NB4 (cell line): Measurements from ENCODE around the gene SNRNP200.

Experiments used
- MYC ChIP-seq: IDR thresholded peaks from 2 replicates; pipeline ENCODE4 v1.6.1; 2011; ENCODE audit warnings: low read depth, low read length
- TF ChIP-seq, protein P1 (sequence below): IDR thresholded peaks from one replicate; pipeline ENCODE4 v1.5.1; 2012; ENCODE audit warnings: low read depth, low read length

DNA sequence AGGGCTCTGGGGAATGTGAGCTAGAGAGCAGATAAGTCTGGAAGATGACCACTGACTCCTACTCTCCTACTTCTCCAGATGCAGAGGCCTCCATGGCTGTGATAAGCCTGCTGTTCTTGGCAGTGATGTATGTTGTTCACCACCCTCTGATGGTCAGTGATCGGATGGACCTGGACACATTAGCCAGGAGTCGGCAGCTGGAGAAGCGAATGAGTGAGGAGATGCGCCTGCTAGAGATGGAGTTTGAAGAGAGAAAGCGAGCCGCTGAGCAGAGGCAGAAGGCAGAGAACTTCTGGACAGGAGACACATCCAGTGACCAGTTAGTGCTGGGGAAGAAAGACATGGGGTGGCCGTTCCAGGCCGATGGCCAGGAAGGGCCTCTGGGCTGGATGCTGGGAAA, 21.2 kb upstream of the SNRNP200 start:
- TF ChIP-seq, protein P1, sequence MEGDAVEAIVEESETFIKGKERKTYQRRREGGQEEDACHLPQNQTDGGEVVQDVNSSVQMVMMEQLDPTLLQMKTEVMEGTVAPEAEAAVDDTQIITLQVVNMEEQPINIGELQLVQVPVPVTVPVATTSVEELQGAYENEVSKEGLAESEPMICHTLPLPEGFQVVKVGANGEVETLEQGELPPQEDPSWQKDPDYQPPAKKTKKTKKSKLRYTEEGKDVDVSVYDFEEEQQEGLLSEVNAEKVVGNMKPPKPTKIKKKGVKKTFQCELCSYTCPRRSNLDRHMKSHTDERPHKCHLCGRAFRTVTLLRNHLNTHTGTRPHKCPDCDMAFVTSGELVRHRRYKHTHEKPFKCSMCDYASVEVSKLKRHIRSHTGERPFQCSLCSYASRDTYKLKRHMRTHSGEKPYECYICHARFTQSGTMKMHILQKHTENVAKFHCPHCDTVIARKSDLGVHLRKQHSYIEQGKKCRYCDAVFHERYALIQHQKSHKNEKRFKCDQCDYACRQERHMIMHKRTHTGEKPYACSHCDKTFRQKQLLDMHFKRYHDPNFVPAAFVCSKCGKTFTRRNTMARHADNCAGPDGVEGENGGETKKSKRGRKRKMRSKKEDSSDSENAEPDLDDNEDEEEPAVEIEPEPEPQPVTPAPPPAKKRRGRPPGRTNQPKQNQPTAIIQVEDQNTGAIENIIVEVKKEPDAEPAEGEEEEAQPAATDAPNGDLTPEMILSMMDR, result no peak
- TF ChIP-seq MYC, result no peak
